GM18868 (cell line): ENCODE data around the gene ITGB2.
"Not testable (repeated sequence)": the region's sequence is repeated elsewhere in the genome, so short reads cannot be mapped to it uniquely, and the experiment has no call there.

ENCODE experiments used
- ATAC-seq: cut with Tn5 transposase; IDR thresholded peaks from one replicate; pipeline ENCODE4 v1.9.1; 2021; ENCODE audit warnings: mild to moderate bottlenecking, moderate library complexity; ENCODE audit not compliant: unreplicated experiment

The ITGB2 gene

DNA sequence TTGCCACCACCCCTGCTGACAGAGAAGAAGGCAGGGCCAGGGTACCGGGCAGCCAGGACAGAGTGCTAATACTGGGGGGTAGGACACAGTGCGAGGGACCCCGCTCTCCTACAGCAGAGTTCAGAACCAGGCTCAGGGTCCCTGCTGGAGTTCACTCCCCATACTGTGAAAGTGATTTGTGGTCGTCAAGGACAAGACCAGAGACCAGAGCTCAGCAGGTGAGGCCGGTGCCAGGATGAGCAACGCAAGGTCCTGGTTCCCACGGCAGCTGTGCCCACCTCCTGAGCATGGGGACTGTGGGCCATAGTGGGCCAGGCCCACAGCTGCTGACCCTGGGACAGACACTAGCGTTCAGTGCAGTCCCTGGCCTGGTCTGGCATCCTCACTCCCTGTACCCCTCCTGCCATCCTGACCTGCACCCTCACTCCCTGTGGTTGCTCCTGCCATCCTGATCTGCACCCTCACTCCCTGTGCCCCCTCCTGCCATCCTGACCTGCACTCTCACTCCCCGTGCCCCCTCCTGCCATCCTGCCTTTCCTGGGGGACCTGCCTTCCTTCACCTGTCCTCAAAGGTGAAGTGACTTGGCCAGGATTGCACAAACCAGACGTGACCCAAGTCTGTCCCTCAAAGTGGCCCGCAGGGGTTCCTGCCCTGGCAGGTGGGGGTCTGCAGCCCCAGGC lies 33.4 kb downstream of the ITGB2 start:
- no peak for ATAC-seq

DNA sequence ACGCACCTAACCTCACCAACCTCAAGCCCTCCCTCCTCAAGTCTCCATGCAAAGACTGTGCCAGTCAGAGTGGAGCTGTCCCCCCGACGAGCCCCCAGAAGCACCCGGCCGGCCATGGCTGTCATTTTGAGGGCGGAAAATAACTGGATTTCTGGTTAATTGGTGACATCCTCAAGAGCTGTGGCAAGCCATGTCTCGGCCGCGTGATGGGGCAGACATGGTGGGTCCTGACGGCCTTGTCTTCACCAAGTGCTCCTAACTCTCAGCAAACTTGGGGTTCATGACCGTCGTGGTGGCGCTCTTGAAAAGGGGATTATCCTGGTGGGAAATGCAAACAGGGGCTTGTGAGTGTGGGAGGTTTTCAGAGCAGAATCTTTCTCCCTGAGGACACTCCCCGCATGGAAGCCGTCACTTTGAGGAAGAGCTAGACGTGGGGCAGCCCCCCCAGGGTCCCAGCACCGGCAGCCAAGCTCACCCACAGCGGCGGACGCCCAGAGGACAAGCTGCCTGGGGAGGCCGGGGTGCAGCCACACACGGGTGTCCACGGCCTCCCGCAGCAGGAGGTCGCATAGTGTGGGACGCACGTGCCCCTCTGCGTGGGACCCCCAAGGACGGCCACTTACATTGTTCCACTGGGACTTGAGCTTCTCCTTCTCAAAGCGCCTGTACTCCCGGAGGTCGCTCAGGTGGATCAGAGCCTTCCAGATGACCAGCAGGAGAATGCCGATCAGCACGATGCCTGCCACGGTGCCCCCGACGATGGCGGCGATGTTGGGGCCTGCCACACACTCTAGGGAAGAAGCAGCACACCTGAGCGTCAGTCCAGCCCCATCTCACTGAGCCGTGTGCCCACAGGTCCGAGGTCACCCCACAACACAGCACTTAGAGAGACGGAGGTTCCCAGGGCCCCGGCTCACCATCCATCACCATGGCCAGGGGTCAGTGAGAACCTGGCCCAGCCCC lies 34.3 kb downstream of the ITGB2 start:
- ATAC-seq = no peak

- no peak for ATAC-seq
Measured at GRCh38 chr21:44885615-44886014, 35.1 kb downstream of the ITGB2 start.

DNA sequence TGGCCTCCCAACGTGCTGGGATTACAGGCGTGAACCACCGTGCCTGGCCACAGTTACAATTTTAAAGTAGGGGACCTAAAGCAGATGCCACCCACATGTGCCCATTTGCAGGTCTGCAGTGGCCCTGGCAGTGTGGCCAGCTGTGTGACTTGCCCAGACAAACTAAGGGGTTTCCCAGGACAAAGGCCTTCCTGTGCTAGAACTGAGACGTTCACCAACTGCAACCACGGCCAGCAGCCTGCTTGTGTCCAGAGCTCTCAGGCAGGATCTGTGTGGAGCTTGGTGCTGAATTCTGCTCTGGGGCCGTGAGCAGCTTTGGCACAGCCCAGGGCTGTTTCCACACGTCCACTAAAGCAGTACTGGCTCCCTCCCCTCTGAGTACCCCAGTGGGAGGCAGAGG lies 36.6 kb downstream of the ITGB2 start:
- no peak for ATAC-seq

- no peak for ATAC-seq
Measured at GRCh38 chr21:44883250-44883649, 37.4 kb downstream of the ITGB2 start.

GRCh38 chr21:44881198-44881872 lies 39.4 kb downstream of the ITGB2 start:
- peak; percentile 41 for ATAC-seq

DNA sequence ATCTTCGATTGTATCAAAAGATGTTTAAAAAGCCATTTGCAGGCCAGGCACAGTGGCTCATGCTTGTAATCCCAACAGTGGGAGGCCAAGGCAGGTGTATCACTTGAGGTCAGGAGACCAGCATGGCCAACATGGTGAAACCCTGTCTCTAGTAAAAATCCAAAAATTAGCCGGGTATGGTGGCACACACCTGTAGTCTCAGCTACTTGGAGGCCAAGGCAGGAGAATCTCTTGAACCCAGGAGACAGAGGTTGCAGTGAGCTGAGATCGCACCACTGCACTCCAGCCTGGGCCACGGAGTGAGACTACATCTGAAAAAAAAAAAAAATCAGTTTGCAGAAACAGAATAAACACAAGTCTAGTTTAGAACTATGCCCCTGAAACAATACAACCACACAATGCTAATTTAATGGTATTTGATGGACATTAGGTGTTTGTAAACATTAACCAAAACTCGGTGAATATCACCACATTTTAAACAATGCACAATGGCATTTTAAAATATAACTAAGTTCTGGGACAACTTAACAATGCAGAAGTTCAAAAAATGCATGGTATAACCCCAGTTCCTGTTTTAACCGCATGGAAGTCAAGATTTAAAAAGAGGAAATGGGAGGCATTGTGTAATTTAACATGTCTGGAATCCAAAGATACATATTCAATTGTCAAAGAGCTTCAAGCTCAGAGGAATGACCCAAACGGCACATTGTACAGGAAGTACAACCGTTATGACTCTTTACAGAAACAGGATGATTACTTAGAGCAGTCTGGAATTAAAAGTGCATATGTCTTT lies 40.1 kb downstream of the ITGB2 start:
- ATAC-seq = peak; percentile 36

- ATAC-seq = not testable (repeated sequence)
Measured at GRCh38 chr21:44879238-44879637, 41.5 kb downstream of the ITGB2 start.

GRCh38 chr21:44878053-44878982 lies 42.4 kb downstream of the ITGB2 start:
- no peak for ATAC-seq

DNA sequence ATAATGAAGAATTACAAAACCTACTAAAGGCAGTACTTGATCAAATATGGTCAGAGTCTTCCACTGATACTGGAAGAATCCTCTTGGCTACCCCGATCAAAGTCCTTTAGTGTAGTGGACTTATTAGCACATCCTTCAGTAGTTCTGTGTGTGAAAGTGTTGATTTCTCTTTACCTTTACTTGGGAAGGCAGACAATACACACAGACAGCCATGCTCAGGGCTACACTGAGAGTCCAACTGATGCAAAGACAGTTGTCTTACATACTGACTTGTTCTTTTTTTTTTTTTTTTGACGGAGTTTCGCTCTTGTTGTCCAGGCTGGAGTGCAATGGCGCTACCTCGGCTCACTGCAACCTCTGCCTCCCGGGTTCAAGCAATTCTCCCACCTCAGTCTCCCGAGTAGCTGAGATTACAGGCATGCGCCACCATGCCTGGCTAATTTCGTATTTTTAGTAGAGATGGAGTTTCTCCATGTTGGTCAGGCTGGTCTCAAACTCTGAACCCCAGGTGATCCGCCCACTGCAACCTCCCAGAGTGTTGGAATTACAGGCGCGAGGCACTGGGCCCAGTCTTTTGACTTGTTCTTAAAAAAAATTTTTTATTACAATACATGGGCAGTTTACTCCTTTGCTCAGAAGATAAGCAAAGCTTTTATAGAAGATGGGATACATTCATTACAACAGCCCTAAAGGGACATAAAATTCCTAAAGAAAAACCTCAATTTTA lies 43.7 kb downstream of the ITGB2 start:
- ATAC-seq = no peak

DNA sequence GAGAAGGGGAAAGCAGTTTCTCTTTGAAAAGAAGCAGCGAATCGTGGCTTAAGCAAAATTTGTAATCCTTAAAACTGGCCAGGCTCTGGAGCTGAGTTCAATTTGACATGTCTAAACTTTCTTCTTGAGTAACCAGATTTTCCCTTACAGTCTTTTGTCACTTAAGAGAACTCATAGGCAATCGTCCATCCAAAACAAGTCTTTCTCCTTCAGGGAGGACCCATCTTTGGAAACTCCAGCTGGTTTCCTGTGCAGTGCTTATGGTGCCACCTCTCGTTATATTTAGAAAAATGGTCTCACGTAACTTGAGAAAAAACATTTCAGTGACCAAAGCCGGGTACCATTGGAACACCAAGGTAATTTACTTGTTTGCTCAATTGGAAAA lies 45.4 kb downstream of the ITGB2 start:
- no peak for ATAC-seq

GRCh38 chr21:44874497-44875315 lies 46.0 kb downstream of the ITGB2 start:
- ATAC-seq = no peak

- no peak for ATAC-seq
Measured at GRCh38 chr21:44874240-44874496, 46.5 kb downstream of the ITGB2 start.

- peak; percentile 80 for ATAC-seq
Measured at GRCh38 chr21:44873356-44874239, 47.1 kb downstream of the ITGB2 start, which contains the start of gene PTTG1IP. PTTG1IP (minus strand) TSS chr21:44873690; CDS start chr21:44873616, 74 bp downstream.

GRCh38 chr21:44872649-44873355 lies 47.9 kb downstream of the ITGB2 start:
- no peak for ATAC-seq

DNA sequence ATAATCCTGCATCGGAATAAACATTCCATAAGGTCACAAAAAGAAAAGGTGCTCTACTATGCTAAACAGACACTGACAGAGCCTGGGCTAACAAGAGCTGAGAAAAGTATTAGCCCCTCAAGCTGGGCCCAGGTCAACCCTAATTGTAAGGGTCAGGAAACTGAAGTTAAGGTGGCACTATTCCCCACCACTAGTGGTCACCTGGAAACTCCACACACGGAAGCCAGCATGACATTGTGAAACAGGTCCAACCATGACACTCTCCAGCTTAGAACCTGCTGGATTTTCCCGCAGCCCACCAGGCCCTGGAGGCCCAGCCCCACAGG lies 48.4 kb downstream of the ITGB2 start:
- no peak for ATAC-seq
